HG02571 (cell line): ENCODE results near the gene EPHA8.

Experiments used
- ATAC-seq: cut with Tn5 transposase; IDR thresholded peaks from one replicate; pipeline ENCODE4 v1.9.1; 2021; ENCODE audit warnings: mild to moderate bottlenecking, moderate library complexity; ENCODE audit not compliant: unreplicated experiment

Gene EPHA8

DNA sequence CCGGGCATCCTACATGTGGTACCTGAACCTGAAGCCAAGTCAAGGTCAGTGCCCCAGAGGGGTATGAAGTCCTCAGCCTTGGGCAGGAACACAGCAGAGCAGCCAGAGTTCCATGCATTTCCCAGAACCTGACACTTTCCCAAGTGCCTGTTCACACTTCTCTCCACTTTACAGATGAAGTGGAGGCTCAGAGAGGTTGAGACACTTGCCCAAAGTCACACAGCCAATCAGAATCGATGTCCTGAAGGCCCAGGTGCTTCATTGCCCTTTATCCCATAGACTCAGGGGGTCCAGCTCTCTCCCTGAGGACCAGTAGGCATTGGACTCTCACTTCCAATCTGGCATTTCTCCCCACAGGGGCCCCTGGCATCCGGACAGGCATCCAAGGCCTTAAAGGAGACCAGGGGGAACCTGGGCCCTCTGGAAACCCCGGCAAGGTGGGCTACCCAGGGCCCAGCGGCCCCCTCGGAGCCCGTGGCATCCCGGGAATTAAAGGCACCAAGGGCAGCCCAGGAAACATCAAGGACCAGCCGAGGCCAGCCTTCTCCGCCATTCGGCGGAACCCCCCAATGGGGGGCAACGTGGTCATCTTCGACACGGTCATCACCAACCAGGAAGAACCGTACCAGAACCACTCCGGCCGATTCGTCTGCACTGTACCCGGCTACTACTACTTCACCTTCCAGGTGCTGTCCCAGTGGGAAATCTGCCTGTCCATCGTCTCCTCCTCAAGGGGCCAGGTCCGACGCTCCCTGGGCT lies 75.4 kb downstream of the EPHA8 start:
- no peak for ATAC-seq

DNA sequence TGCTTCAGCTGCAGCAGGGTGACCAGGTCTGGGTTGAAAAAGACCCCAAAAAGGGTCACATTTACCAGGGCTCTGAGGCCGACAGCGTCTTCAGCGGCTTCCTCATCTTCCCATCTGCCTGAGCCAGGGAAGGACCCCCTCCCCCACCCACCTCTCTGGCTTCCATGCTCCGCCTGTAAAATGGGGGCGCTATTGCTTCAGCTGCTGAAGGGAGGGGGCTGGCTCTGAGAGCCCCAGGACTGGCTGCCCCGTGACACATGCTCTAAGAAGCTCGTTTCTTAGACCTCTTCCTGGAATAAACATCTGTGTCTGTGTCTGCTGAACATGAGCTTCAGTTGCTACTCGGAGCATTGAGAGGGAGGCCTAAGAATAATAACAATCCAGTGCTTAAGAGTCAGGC lies 76.0 kb downstream of the EPHA8 start:
- no peak for ATAC-seq

DNA sequence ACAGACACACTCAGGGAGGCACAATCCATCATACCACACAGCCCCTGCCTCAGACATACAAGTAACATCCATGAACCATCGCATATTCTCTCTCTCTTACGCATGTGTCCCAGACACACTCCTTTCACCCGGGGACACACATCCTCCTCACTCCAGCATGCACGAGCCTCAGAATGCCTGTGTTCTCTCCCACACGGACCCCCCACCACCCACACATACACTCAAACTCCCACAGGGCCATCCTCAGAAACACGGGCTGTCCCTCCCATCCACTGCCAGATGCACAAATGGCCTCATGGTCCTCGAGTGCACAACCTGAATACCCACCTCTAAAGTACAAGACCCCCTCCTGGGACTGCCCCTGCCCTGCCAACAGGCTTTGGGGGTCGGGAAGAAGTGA lies 78.0 kb downstream of the EPHA8 start:
- ATAC-seq, result no peak

DNA sequence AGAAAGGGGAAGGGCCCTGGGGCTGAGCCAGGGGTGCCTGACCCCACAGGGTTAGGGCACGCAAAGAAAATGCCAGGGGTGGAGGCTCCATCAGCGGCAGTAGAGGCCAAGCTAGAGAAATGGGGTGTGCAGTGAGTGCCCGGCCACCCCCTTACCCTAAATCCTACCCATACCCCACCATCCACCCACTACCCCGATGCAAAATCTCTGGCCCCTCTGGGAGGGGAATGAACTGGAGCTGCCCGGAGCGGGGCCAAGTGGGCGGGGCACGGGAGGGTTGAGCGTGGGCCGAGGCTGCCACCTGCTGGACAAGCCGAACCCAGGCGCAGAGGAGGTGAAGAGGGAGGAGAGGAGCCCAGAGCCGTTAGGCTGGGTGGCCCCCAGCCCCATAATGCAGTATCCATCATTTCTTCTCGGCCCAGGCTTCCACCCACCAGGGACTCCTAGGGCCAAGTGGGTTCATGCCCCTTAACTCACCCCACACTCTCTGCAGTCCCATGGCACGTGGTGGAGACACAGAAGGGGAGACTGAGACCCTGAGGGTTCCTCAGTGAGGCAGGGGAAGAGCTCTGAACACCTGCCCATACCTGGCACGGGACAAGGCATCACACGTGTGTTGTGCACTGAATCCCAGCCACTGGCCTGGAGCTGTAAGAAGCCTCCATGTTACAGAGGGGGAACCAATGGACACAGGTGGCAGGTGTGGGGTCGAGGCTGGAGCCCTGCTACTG lies 78.8 kb downstream of the EPHA8 start:
- no peak for ATAC-seq

DNA sequence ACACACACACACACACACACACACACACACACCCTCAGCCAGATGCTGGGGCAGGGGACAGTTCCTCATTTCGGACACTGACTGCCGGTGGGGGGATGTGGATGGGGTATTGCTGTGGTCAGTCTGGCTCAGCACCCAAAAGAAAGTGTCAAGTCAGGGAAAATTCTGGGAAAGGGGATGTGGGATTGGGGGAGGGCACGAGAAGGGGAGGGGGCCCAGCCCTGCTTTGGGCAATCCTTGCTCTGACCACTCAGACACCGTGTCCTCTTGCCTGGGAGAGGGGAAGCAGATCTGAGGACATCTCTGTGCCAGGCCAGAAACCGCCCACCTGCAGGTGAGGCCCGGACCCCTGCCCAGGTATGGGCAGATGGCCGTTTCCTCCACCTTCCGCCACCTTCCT lies 80.1 kb downstream of the EPHA8 start, which contains the start of gene C1QC:
TSS of gene C1QC (plus strand) at position 253 of the 400 bp plus-strand sequence. CDS start 391 bp downstream, outside the sequence.
- no peak for ATAC-seq

DNA sequence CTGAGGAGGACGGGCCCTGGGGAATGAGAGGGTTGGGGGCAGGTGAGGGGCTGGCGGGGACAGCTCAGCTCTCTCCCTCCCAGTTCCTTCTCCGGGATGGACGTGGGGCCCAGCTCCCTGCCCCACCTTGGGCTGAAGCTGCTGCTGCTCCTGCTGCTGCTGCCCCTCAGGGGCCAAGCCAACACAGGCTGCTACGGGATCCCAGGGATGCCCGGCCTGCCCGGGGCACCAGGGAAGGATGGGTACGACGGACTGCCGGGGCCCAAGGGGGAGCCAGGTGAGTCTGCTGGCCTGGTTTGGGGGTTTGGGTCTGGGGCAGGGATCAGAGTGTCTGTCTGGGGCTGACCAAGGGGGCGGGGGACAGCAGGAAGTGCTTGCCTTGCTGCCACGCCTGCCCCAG lies 80.6 kb downstream of the EPHA8 start:
- no peak for ATAC-seq

DNA sequence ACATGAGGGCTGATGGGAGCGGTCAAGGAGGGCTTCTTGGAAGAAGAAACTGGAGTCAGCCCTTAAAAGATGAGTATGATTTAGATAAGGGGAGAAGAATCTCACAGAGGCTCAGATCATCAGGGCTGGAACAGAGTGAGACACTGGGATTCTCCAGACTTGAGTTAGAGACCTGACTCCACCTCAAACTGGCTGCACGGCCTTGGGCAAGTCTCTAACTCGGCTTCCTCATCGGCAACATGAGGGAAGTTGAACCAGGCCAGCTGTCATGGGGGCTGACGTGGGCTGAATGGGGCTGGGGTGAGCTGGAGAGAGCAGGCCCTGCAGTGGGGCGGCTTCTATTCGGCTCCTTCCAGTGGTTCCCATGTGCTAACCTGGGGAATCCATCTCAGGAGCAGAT lies 82.6 kb downstream of the EPHA8 start:
- no peak for ATAC-seq

DNA sequence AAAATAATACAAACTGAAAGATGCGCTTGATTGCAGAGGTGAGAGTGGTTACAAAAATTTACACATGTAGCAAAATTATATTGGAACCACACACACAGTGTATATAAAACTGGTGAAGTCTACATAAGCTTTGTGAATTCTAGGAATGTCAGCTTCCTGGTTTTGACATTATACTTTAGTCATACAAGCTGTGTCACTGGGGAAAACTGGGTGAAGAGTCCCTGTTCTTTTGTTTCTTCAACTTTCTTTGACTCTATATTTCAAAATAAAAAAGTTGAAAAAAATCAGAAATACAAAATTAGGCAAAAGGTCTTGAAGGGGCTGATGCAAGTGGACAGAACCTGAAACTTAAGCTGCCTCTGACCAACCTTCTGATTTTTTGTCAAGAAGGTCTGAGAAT lies 83.1 kb downstream of the EPHA8 start:
- no peak for ATAC-seq

DNA sequence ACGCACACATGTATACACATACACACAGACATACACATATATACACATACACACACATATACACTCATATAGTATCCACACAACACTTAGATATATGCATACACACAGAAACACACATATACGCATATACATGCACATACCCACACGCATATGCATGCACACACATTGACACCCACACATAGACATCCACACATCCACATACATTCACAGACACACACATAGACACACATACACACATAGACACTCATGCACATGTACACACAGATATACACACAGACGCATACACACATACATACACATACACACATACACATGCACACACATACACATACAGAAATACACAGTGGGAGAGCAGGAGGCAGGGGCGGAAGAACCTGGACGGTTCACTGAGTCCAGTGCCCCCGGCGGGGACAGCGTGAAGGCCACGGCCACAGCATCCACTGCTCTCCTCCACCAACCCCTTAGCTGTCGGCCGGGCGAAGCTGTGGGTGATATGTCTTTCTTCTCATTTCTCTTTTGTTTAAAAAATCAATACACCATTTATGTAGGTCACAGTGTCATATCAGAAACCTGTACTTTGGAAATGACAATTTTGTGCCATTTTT lies 86.9 kb downstream of the EPHA8 start:
- no peak for ATAC-seq

DNA sequence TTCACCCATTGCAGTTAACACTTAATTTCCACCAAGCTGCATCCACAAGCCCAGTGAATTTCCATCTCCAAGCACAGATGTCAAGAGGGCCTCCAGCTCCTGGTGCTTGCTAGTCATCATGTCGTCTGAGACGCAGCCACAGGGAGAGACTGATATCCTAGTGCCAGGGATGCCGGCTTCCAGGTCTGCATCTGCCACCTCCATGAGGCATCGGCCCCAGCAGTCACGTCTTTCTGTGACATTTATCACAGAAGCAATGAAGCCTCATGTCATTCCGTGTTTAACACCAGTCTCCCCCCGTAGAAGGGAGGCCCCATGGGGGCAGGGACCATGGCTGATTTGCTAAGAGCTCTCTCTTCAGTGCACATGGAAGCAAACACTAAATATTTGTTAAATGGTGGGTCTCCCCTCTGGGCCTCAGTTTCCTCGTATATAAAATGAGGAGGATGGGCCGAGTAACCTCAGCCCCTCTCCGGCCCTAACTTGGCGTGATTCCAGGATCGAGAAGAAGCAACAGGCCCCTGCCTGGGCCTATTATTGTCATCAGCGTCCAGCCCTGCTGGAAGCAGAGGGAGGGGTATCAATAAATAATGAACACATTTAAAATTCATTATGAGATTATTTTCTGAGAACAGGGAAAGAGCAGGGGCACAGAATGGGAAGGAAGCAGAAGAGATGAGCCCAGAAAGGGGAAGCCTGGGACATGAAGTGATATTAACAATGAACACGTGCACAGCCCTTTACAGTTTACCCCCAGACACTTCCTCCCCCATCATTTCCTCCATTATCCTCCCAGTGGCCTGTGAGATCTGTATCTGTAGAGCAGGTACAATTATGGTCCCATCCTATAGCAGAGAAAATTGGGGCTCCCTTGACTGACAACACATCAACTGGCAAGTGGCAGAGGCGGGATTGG lies 88.9 kb downstream of the EPHA8 start:
- ATAC-seq, result no peak

DNA sequence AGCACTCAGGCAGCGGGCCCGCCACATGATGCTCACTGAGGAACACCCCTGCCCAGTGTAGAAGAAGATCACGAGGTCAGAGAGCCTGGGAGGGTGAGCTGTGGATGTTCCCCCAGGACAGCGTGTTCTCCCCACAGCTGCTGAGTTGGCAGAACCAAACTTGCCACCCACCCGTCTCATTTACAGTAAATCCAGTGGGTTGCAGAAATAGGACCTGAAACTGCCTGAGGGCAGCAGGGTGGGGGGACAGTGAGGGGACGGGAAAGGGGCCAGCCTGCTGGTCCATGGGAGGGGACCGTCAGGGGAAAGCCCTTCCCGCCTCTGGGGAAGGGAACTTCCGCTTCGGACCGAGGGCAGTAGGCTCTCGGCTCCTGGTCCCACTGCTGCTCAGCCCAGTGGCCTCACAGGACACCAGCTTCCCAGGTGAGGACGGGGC lies 89.6 kb downstream of the EPHA8 start, which contains the start of gene C1QB:
TSS of gene C1QB (plus strand) at position 356 of the 436 bp plus-strand sequence. CDS start 6,227 bp downstream, outside the sequence.
- no peak for ATAC-seq
